Forelimb muscle (tissue), 1 donor: ENCODE results near the gene STRAP. TPM values are rescaled to one million over a fixed set of nuclear protein-coding genes. Genes with fewer than 3 reads are reported as not detected.

Experiments used
- DNase-seq: peaks from one replicate; pipeline ENCODE4 v3.0.0-alpha.2; 2013; ENCODE audit warnings: low read depth
- polyA plus RNA-seq: library from polyadenylated mRNA; unstranded; fragments of 120-200 nt; gene quantifications from one replicate; pipeline ENCODE4 v1.2.1, GENCODE V29; 2013; ENCODE audit not compliant: insufficient read length

Gene STRAP
- 116 TPM for polyA plus RNA-seq

- peak; percentile 90 for DNase-seq
Measured at GRCh38 chr12:15882118-15882971, at the start of gene STRAP. Gene STRAP (plus strand): TSS chr12:15882387. CDS start chr12:15882708, 321 bp downstream.

- no peak for DNase-seq
Measured at GRCh38 chr12:15834575-15834974, 47.6 kb upstream of the STRAP start.

GRCh38 chr12:15837141-15837790 lies 44.9 kb upstream of the STRAP start:
- DNase-seq, result peak; percentile 32

DNA sequence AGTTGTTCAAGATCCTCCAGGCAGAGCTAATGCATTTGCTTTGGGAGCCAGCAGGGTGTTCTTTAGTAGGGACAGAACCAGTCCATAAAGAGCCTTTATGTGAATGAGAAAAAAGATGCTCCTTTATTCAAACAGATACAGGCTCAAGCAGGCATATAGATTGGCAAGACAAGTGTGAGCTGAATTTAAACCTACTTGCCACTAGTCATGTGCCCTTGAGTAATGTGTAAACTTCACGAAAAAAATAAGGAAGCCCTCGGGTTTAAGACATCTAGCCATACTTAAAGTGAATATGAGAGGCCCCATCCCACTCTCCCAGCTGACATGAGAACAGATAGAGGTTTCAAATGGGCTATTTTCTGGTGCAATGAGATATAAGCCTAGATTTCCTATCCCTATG lies 43.1 kb upstream of the STRAP start:
- no peak for DNase-seq

DNA sequence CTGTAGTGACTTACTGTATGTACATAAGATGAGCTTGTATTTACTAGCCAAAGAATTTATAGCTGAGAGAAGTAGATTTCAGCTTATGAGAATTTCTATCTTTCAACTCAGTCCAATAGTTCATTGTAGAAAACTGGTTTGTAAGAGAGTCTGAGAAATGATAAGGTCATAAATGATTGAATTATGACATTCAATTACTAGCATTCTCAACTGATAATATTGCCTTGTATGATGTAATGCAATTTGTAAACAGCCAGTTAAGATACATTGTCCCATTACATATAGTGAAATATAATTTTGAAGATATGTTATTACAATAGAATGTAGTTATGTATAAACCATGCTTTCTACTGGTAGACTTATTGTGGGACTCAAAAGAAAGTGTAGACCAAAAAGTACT lies 42.5 kb upstream of the STRAP start:
- no peak for DNase-seq

DNA sequence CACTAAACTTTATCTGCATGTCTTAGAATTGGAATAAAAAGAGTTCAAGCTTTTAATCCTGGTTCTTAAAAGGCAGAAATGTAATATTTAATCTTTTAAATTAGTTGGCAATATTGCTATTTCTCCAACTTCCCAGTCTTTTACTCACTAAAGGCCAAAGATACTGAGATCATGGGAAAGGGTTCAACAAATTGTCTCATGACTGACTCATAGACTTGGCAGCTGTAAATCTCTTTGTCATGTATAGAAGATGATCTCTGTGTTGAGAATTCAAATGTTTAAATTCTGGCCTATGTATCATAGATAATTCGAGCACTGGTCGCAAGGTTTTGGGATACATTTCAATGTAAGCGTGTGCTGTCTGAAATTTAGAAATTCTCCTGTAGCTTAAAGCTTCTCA lies 40.1 kb upstream of the STRAP start:
- peak; percentile 88 for DNase-seq

DNA sequence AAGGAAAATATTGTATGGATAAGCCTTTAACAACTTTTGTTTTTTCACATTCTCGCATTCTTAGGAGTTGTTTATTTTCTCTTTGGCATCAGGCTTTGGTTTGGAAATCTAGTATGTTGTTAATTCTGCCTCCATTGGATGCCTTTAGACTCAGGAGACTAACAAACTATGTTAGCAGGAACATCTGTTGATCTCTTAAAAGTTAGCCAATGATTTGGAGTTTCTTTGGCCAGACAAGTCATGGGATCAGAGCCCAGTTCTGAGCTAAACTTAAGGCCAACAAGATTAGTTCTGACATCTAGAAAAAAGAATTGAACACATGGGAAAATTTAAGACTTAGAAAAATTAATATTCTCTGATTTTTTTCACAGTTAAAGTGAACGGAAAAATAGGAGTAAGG lies 35.3 kb upstream of the STRAP start:
- DNase-seq, result peak; percentile 86

GRCh38 chr12:15848606-15849005 lies 33.6 kb upstream of the STRAP start:
- DNase-seq, result no peak

DNA sequence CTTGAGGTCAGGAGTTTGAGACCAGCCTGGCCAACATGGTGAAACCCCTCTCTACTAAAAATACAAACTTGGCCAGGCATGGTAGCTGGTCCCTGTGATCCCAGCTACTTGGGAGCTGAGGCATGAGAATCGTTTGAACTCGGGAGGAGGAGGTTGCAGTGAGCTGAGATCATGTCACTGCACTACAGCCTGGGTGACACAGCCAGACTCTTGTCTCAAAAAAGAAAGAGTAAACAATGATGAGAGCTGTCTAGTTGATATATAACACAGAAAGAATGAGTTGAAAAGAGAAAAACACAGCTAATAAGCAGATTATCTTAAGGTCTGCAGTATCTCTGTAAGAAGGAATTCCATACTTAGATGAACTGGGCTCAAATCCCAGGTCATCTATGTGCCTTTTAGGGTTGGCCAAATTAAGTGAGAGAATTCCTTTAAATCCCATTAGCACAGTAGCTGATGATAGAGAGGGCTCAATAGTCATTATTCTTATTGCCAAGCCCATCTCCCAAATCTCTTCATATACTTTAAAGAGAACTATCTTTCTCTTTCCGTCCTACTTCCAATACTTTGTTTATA lies 31.1 kb upstream of the STRAP start:
- DNase-seq, result no peak

DNA sequence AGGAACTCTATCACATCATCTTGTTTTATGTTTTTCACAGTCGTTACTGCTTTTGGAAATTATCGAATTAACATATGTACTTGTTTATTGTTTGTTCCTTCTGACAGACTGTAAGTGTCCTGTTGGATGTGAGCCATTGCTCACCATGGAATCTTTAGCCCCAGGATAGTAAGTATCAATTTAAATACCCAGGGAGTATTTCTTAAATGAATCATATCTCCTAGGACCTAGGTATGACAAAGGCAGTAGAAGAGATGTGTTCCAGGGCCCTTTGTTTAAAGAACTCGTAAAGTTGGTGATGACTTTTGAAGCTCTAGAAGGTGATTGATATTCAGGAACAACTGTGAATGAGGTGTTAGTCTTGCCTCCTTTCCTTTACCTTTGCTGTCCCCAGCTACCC lies 30.3 kb upstream of the STRAP start:
- no peak for DNase-seq

- DNase-seq, result no peak
Measured at GRCh38 chr12:15852383-15852782, 29.8 kb upstream of the STRAP start.

GRCh38 chr12:15853877-15854276 lies 28.3 kb upstream of the STRAP start:
- DNase-seq, result no peak

- no peak for DNase-seq
Measured at GRCh38 chr12:15854916-15855315, 27.3 kb upstream of the STRAP start.

- no peak for DNase-seq
Measured at GRCh38 chr12:15855646-15856045, 26.5 kb upstream of the STRAP start.

DNA sequence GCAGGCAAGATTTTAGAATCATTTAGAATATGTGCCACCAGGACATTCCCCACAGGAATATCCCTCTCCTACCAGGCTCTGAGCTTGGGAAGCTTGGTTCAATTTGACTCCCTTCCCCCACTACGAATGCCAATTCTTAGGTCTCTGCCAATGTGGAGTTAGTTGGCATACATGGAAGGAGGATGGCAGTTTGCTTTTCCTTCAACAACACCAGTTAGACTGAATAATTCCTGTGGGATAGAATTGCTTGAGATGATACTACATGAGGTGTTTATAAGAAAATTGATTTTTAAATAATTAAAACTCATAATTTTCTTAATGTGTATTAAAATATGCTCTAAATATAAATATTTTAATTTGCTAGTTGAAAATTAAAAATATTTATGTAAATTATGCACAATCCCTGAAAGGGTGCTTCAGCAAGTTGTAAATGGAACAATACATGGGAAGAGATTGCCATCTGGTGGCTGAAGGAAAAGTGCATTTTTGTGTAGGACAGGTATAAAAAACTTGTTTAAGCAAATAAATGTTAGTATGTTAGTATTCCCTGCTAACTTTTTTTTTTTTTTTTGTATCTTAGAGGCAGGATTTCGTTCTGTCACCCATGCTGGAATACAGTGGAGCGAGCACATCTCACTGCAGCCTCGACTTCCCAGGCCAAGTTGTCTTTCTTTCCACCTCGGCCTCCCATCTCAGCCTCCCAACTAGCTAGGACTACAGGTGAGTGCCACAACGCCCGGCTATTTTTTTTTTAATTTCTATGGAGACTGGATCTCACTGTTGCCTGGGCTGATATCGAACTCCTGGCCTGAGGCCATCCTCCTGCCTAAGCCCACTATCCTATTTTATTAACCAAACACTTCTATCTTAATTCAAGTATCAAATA lies 25.8 kb upstream of the STRAP start:
- DNase-seq, result no peak

GRCh38 chr12:15858353-15858752 lies 23.8 kb upstream of the STRAP start:
- DNase-seq, result no peak

DNA sequence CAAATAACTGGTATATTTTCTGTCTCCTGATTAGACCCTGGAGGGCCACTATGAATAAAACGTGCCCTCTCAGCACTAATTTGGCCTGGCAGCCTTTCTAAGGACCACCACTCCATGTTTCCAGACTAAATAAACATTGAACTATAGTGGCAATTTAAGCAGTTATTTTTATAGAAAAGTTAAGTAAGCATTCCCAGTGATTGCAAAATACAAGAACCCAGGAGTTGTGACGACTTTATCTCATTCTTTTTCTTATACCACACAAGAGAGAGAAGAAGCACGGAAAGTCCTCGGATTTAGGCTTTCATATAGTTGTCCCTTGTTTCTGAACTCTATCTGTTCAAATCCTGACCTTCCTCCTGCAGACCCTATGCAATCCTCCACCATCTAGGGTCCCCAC lies 23.1 kb upstream of the STRAP start:
- no peak for DNase-seq

DNA sequence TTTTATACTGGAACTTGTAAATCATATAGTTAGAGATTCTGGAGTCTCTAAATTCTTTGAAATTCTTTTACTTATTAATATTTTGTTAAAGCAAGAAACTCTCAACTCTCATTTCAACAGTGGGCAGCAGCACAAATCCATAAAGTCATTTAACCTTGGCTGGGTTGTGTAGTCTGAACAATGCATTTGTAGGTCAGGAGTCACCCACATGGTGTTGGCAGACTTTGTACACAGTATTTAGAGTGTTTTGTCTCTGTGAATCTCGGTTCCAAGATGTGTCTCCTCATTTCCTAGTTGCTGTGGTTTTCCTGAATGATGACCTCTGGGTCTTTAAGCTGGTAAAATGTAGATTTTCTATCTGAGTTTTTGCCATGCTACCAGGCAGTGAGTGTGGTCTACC lies 20.8 kb upstream of the STRAP start:
- DNase-seq, result no peak

DNA sequence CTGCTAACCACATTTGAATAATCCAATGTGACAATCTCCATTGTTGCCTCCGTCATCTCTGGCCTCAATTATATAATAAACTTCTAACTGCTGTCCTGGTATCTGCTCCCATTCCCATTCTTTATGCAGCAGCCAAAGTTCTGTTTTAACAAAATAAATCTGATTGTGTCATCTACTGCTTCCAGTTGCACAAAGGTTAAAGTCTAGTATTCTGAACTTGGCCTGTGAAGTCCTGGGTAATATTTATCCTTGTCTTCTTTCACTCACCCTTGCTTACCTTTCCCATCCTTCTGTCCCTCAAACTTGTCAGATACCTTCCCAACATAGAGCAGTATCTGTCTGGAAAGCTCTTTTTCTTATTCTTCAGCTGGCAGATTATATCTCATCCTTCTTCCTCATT lies 19.3 kb upstream of the STRAP start:
- no peak for DNase-seq

GRCh38 chr12:15863372-15863771 lies 18.8 kb upstream of the STRAP start:
- no peak for DNase-seq

DNA sequence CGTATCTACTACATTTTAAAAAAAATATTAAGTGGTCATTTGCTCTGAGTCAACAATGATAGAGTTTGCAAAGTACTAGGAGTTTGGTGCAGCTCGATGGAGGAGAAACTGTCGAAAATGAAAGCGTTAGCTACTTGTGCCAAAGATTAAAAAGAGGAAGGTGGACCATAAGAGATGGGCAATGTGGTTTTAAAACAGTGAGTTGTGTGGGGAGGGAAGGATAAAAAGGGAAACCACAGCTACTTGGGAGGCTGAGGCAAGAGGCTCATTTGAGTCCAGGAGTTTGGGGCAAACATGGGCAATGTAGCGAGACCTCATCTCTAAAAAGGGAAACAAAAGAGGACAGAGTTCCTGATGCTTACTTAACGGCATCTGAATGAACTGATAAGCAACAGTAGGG lies 18.2 kb upstream of the STRAP start:
- DNase-seq, result no peak

GRCh38 chr12:15868186-15868585 lies 14.0 kb upstream of the STRAP start:
- no peak for DNase-seq
